Activated CD8-positive, alpha-beta memory T cell treated with anti-CD3 and anti-CD28 coated beads for 4 hours (primary cell): ENCODE measurements around the gene PDZD2.
"Not testable (repeated sequence)": the region's sequence is repeated elsewhere in the genome, so short reads cannot be mapped to it uniquely, and the experiment has no call there.

ENCODE experiments used
- DNase-seq, 2 donors: peaks; one replicate each; pipeline ENCODE4 v3.0.0-alpha.2; 2020; ENCODE audit warnings: low read depth in 2 of 2

The PDZD2 gene

GRCh38 chr5:32072054-32072453, 433.1 kb downstream of the PDZD2 start:
- DNase-seq, result no peak

GRCh38 chr5:32074401-32074800, 435.5 kb downstream of the PDZD2 start:
- no peak for DNase-seq

- DNase-seq, result no peak
Observed at GRCh38 chr5:32076699-32077695, 438.1 kb downstream of the PDZD2 start.

GRCh38 chr5:32078855-32079254, 439.9 kb downstream of the PDZD2 start:
- not testable (repeated sequence) for DNase-seq

GRCh38 chr5:32080565-32080964, 441.6 kb downstream of the PDZD2 start:
- DNase-seq, result not testable (repeated sequence)

GRCh38 chr5:32082701-32083100, 443.8 kb downstream of the PDZD2 start:
- DNase-seq, result no peak

GRCh38 chr5:32083981-32084430, 445.1 kb downstream of the PDZD2 start:
- DNase-seq, result no peak

GRCh38 chr5:32087086-32088082, 448.5 kb downstream of the PDZD2 start:
- DNase-seq, result no peak

GRCh38 chr5:32088214-32088613, 449.3 kb downstream of the PDZD2 start:
- no peak for DNase-seq

GRCh38 chr5:32089146-32090000, 450.4 kb downstream of the PDZD2 start:
- no peak for DNase-seq

- no peak for DNase-seq
Observed at GRCh38 chr5:32090026-32090754, 451.3 kb downstream of the PDZD2 start.

GRCh38 chr5:32090755-32091128, 451.8 kb downstream of the PDZD2 start:
- DNase-seq, result no peak

- DNase-seq, result peak; percentile 28 to 39
Observed at GRCh38 chr5:32092938-32093812, 454.2 kb downstream of the PDZD2 start.

GRCh38 chr5:32094691-32095090, 455.8 kb downstream of the PDZD2 start:
- DNase-seq, result no peak

- DNase-seq, result no peak
Observed at GRCh38 chr5:32095261-32095671, 456.3 kb downstream of the PDZD2 start.

- DNase-seq, result no peak
Observed at GRCh38 chr5:32096891-32097595, 458.1 kb downstream of the PDZD2 start.

- DNase-seq, result no peak
Observed at GRCh38 chr5:32098291-32098690, 459.4 kb downstream of the PDZD2 start.

GRCh38 chr5:32098890-32099310, 460.0 kb downstream of the PDZD2 start:
- DNase-seq, result no peak
